Choroid plexus epithelial cell (primary cell): ENCODE measurements around the gene PIN1.
"Not testable (repeated sequence)": the region's sequence is repeated elsewhere in the genome, so short reads cannot be mapped to it uniquely, and the experiment has no call there.

ENCODE experiments used
- DNase-seq: peaks from one replicate; pipeline ENCODE4 v3.0.0-alpha.2; 2010; ENCODE audit warnings: low read depth
- H3K4me3 ChIP-seq: 2 replicates; pipeline ENCODE4 v1.5.1; 2011; ENCODE audit warnings: low read depth, mild to moderate bottlenecking, control low read depth, low read length, moderate library complexity
- CTCF ChIP-seq: conservative IDR thresholded peaks from 2 replicates; pipeline ENCODE4 v1.5.1; 2011; ENCODE audit warnings: low read depth, mild to moderate bottlenecking, control low read depth, inconsistent platforms, low read length, moderate library complexity

PIN1 gene

DNA sequence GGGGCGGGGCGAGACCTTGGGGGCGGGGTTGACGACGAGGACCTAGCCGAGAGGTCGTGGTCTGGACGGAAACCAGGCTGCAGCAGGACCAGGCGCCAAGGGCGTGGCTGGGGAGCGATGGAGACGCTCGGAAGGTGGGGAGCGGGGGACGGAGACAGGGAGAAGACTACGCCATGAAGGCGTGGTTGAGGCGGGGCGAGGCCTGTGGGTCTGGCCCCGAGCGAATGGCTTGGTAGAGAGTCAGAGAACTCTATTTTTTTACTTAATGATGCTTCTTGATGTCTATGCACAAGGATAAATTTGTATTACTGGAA is 15.6 kb upstream of the PIN1 start:
- peak overlapping the region; percentile 54 for H3K4me3 ChIP-seq

GRCh38 chr19:9820034-9820433 is 15.1 kb upstream of the PIN1 start:
- H3K4me3 ChIP-seq, DNase-seq: not testable (repeated sequence)

More for the DNA sequence above, 15.6 kb upstream of the PIN1 start:
- no peak for DNase-seq
- no peak for TF ChIP-seq CTCF

DNA sequence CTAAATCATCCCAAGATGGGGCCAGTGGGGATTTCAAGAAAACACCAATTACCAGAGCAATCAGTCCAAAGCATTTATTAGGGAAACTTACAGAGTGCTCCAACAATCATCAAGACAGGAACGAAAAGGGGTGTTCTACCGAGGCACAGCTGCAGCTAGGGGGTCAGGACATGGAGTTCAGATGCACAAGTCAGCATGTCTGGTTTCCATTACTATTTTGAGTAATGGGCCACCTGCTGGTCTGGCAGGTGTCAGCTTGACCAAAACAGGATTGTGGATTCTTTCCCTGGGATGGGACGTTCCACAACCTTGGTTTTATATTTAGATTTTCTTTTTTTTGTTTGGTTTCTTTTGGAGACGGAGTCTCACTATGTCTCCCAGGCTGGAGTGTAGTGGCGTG is 11.3 kb upstream of the PIN1 start:
- DNase-seq = no peak
- no peak for TF ChIP-seq CTCF
- no peak overlapping the region for H3K4me3 ChIP-seq

DNA sequence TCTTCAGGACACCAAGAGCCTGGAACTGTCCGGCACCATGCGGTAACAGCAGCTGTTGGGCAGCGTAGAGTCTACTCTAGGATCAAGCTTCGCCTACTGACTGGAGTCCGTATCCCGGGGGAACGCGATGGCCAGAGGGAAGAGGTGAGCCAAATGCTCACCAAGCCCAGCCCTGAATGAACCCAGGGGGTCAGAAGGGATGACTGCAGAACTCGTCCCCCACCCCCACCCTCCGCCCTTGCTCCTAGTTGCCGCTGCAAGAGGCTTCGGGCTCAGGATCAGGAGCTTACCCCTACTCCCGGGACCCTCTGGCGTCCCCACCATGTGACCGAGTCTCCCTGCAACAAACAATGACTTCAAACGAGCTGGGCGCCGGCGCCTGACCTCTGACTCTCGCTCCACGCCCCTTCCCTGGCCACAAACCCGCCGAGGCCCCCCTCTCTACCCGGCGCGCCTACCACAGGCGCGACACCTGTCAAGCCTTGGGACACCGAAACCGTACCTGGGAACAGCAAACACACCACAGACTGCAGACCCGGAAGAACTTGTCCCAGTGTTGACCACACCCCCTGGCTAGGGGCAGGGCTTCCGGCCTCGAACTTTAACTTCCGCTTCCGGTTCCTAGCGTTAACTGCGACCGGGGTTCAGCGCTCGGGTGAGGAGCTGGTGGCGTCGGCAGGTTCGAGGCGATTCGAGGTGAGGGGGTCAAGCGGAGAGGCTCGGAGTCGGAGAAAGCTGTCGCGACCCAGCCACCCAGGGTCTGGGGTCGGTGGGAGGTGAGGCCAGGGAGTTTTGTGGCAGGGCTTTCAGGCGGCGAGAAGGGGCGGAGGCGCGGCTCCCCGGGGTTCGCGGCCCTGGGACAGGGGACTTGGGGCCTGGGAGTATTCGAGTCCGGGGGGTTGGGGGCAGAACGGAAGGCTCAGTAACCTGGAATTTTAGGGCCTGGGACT is 7.6 kb upstream of the PIN1 start, which contains the start of gene UBL5:
Gene UBL5 (plus strand): TSS at position 630 of the 950 bp plus-strand sequence. CDS start 420 bp downstream, outside the sequence.
- DNase-seq = peak; percentile 83
- no peak for TF ChIP-seq CTCF
- peak within 1 kb of the TSS; percentile 97 for H3K4me3 ChIP-seq

DNA sequence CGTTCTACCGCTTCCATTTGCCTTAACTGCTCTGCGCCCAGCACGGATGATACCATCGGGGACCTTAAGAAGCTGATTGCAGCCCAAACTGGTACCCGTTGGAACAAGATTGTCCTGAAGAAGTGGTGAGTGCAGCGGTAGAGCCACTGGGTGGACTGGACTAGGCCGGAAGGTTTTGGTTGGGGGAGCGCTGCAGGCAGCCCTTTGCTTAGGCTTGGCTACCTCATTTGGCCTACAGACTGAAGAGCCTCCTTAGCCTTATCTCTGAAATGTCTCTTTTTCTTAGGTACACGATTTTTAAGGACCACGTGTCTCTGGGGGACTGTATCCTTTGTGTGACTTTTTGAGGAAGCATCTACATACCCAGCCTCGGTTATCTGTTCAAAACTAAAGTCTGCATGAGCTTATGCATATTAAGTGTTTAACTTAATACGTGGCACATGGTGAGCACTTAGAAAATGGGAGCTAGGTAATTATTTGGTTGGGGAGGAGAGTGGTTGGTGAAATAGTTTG is 6.5 kb upstream of the PIN1 start:
- no peak for TF ChIP-seq CTCF
- H3K4me3 ChIP-seq = peak overlapping the region; percentile 97

GRCh38 chr19:9834307-9834725 is 802 bp upstream of the PIN1 start:
- no peak for TF ChIP-seq CTCF
- H3K4me3 ChIP-seq = peak overlapping the region; percentile 84
- DNase-seq = no peak

More for the DNA sequence above, 6.5 kb upstream of the PIN1 start:
- DNase-seq = no peak

DNA sequence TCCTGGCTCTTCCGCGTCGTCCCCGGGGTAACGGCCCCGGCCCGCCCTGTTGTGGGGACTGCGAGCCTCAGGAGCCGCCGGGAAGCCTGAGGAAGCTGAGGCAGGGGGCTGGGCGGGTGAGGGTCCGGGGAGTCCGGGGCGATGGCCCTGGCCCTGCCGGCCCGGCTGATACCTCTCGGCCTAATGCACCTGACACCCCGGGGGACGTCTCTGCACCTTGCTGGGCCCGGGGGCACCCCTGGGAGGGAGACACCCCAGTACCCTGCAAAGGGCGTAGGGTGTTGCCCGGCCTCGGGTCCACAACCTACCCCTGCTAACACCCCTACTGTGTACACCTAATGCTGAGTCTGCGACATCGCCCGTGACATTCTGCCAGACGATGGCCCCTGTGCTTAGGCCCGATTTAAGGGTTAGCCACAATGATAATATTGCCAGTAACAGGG is 410 bp downstream of the PIN1 start:
- peak overlapping the region; percentile 75 for H3K4me3 ChIP-seq
- TF ChIP-seq CTCF = no peak
- DNase-seq = no peak
